RPMI7951 (cell line): Measurements from ENCODE around the gene NADK. TPM values are rescaled to one million over a fixed set of nuclear protein-coding genes. Genes with fewer than 3 reads are reported as not detected.

Experiments
- DNase-seq: peaks from one replicate; pipeline ENCODE4 v3.0.0-alpha.2; 2012; ENCODE audit warnings: low read depth
- total RNA-seq: library from RNA; depleted of rRNA; stranded (reverse); fragments of >200 nt; shearing (Covaris generic); gene quantifications from 2 replicates; pipeline ENCODE4 v1.2.3, GENCODE V29; 2014

NADK gene
- total RNA-seq, 1 experiment from 2014 or later: 24.0 TPM

GRCh38 chr1:1786836-1787605, 8.8 kb upstream of the NADK start:
- no peak for DNase-seq

GRCh38 chr1:1785666-1786065, 7.4 kb upstream of the NADK start:
- no peak for DNase-seq

- DNase-seq: no peak
Observed at GRCh38 chr1:1784933-1785332, 6.7 kb upstream of the NADK start.

- no peak for DNase-seq
Observed at GRCh38 chr1:1783320-1783719, 5.0 kb upstream of the NADK start.

GRCh38 chr1:1782399-1783221, 4.3 kb upstream of the NADK start:
- DNase-seq: no peak

GRCh38 chr1:1781526-1781903, 3.2 kb upstream of the NADK start:
- no peak for DNase-seq

GRCh38 chr1:1780598-1781525, 2.6 kb upstream of the NADK start:
- no peak for DNase-seq

GRCh38 chr1:1779691-1780597, 1.7 kb upstream of the NADK start:
- peak; percentile 74 for DNase-seq

- no peak for DNase-seq
Observed at GRCh38 chr1:1779320-1779675, 1.0 kb upstream of the NADK start.

- DNase-seq: peak; percentile 36
Observed at GRCh38 chr1:1778663-1779319, 521 bp upstream of the NADK start.

GRCh38 chr1:1777583-1777899, 729 bp downstream of the NADK start:
- DNase-seq: peak; percentile 56

GRCh38 chr1:1776672-1777582, 1.3 kb downstream of the NADK start:
- DNase-seq: no peak

GRCh38 chr1:1775327-1776226, 2.7 kb downstream of the NADK start:
- no peak for DNase-seq

GRCh38 chr1:1773874-1774273, 4.4 kb downstream of the NADK start:
- DNase-seq: no peak

- no peak for DNase-seq
Observed at GRCh38 chr1:1771096-1771495, 7.2 kb downstream of the NADK start.

- DNase-seq: no peak
Observed at GRCh38 chr1:1770102-1770501, 8.2 kb downstream of the NADK start.

- no peak for DNase-seq
Observed at GRCh38 chr1:1768249-1768992, 9.8 kb downstream of the NADK start.
